Measurements from ENCODE around the gene CHSY3.

CHSY3 gene

GRCh38 chr5:130141659-130142320 lies 237.5 kb downstream of the CHSY3 start:
- Histone ChIP-seq H3K18ac (ENCODE audit: low read length) (no peak overlapping the region), H2BK15ac (ENCODE audit: low read length) (no peak overlapping the region), H3K36me3 (replicated peaks in 1 of 2; ENCODE audit: control insufficient read depth in 2 of 2, insufficient read depth in 2 of 2, low read length in 2 of 2) (no peaks in the 10 kb centered on the region), H2BK5ac (ENCODE audit: low read length) (no peak overlapping the region), H3K4me1 (ENCODE audit: control insufficient read depth in 2 of 2, insufficient read depth in 1 of 2, low read depth in 1 of 2, low read length in 2 of 2) (no peaks in the 10 kb centered on the region), H2AK5ac (ENCODE audit: low read depth, low read length) (no peak overlapping the region), H3K14ac (ENCODE audit: low read length) (no peak overlapping the region), H3K4me3 (ENCODE audit: low read length in 2 of 2) (no peak overlapping the region), H4K91ac (ENCODE audit: low read depth, low read length, poor library complexity) (no peak overlapping the region), H3K9me3 (replicated peaks in 1 of 2; ENCODE audit: control insufficient read depth in 2 of 2, insufficient read depth in 1 of 2, low read depth in 1 of 2, low read length in 2 of 2) (peaks cover 0 to 3% of the 10 kb centered on the region in 2 donors), H3K4me2 (ENCODE audit: insufficient read depth, low read length, poor library complexity, severe bottlenecking) (no peak overlapping the region), H4K8ac (ENCODE audit: low read depth, low read length) (no peak overlapping the region), H2BK12ac (ENCODE audit: low read length) (no peak overlapping the region), H3K23ac (ENCODE audit: low read depth, low read length, poor library complexity) (no peak overlapping the region), H3K79me1 (ENCODE audit: low read depth, low read length) (no peaks in the 10 kb centered on the region), H3K27ac (replicated peaks; ENCODE audit: low read length) (no peak overlapping the region), H2BK120ac (ENCODE audit: low read depth, low read length) (no peak overlapping the region), H2AFZ (ENCODE audit: low read length) (no peak overlapping the region), H3K9ac (ENCODE audit: low read depth, low read length, poor library complexity) (no peak overlapping the region), H3K4ac (ENCODE audit: low read length) (no peak overlapping the region), H3K27me3 (ENCODE audit: control insufficient read depth in 3 of 3, insufficient read depth in 3 of 3, low read depth in 1 of 3, low read length in 3 of 3) (no peaks in the 10 kb centered on the region)
- WGBS, 2 donors (ENCODE audit: extremely low coverage in 2 of 2, insufficient read length in 2 of 2, insufficient replicate concordance in 1 of 2) = no CpG with 5 or more reads among the region's 3 CpGs
- DNase-seq (ENCODE audit: low spot score) = no peak

GRCh38 chr5:130151239-130151638 lies 247.0 kb downstream of the CHSY3 start:
- Histone ChIP-seq H3K27me3 (ENCODE audit: control insufficient read depth in 3 of 3, insufficient read depth in 3 of 3, low read depth in 1 of 3, low read length in 3 of 3) (no peaks in the 10 kb centered on the region), H3K79me1 (ENCODE audit: low read depth, low read length) (no peaks in the 10 kb centered on the region), H3K4ac (ENCODE audit: low read length) (no peak overlapping the region), H3K4me3 (ENCODE audit: low read length in 2 of 2) (no peak overlapping the region), H3K9ac (ENCODE audit: low read depth, low read length, poor library complexity) (no peak overlapping the region), H2AK5ac (ENCODE audit: low read depth, low read length) (no peak overlapping the region), H3K4me2 (ENCODE audit: insufficient read depth, low read length, poor library complexity, severe bottlenecking) (no peak overlapping the region), H4K8ac (ENCODE audit: low read depth, low read length) (no peak overlapping the region), H3K14ac (ENCODE audit: low read length) (no peak overlapping the region), H2BK120ac (ENCODE audit: low read depth, low read length) (no peak overlapping the region), H2BK15ac (ENCODE audit: low read length) (no peak overlapping the region), H3K23ac (ENCODE audit: low read depth, low read length, poor library complexity) (no peak overlapping the region), H3K36me3 (replicated peaks in 1 of 2; ENCODE audit: control insufficient read depth in 2 of 2, insufficient read depth in 2 of 2, low read length in 2 of 2) (no peaks in the 10 kb centered on the region), H3K27ac (replicated peaks; ENCODE audit: low read length) (no peak overlapping the region), H2BK12ac (ENCODE audit: low read length) (no peak overlapping the region), H4K91ac (ENCODE audit: low read depth, low read length, poor library complexity) (no peak overlapping the region), H2BK5ac (ENCODE audit: low read length) (no peak overlapping the region), H3K18ac (ENCODE audit: low read length) (no peak overlapping the region), H3K4me1 (ENCODE audit: control insufficient read depth in 2 of 2, insufficient read depth in 1 of 2, low read depth in 1 of 2, low read length in 2 of 2) (no peaks in the 10 kb centered on the region), H3K9me3 (replicated peaks in 1 of 2; ENCODE audit: control insufficient read depth in 2 of 2, insufficient read depth in 1 of 2, low read depth in 1 of 2, low read length in 2 of 2) (no peaks in the 10 kb centered on the region), H2AFZ (ENCODE audit: low read length) (no peak overlapping the region)
- WGBS, 2 donors (ENCODE audit: extremely low coverage in 2 of 2, insufficient read length in 2 of 2, insufficient replicate concordance in 1 of 2) = no CpG with 5 or more reads among the region's 2 CpGs
- no peak for DNase-seq (ENCODE audit: low spot score)

DNA sequence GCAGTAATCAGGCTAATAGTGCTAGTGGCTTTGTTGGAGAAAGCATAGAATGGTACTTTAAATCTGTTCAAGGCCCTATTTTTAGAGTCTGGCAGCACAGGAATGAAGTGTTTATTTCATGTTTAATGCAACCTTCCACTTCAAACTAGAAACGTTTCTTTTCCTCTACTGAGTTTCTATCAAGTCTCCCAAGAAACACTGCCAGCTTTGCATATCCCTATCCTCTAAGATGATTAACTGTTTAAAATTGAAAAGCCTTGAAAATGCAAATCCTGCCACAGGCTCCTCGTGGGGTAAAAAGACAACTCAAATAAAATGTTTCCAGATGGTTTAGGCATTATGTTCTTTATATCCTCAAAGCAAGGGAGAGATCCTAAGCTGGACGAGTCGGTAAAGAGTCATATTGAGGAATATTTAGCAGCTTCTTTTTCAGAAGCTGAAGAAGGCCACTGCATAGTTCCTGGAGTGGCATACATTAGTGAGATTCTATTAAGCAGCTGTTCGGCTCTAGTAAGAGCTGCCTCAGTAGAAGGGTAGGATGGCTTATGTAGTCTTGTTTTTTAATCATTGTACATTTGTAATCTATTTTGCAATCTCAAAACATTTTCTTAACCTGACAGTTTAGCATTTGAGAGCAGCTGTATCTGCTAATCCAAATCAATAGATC lies 251.2 kb downstream of the CHSY3 start:
- Histone ChIP-seq H4K8ac (ENCODE audit: low read depth, low read length) (no peak overlapping the region), H3K27me3 (ENCODE audit: control insufficient read depth in 3 of 3, insufficient read depth in 3 of 3, low read depth in 1 of 3, low read length in 3 of 3) (no peaks in the 10 kb centered on the region), H3K23ac (ENCODE audit: low read depth, low read length, poor library complexity) (no peak overlapping the region), H3K36me3 (replicated peaks in 1 of 2; ENCODE audit: control insufficient read depth in 2 of 2, insufficient read depth in 2 of 2, low read length in 2 of 2) (no peaks in the 10 kb centered on the region), H2BK15ac (ENCODE audit: low read length) (no peak overlapping the region), H4K91ac (ENCODE audit: low read depth, low read length, poor library complexity) (no peak overlapping the region), H3K4me1 (ENCODE audit: control insufficient read depth in 2 of 2, insufficient read depth in 1 of 2, low read depth in 1 of 2, low read length in 2 of 2) (no peaks in the 10 kb centered on the region), H3K4me2 (ENCODE audit: insufficient read depth, low read length, poor library complexity, severe bottlenecking) (no peak overlapping the region), H3K4me3 (ENCODE audit: low read length in 2 of 2) (no peak overlapping the region), H3K4ac (ENCODE audit: low read length) (no peak overlapping the region), H3K14ac (ENCODE audit: low read length) (no peak overlapping the region), H2AFZ (ENCODE audit: low read length) (no peak overlapping the region), H3K27ac (replicated peaks; ENCODE audit: low read length) (no peak overlapping the region), H2BK12ac (ENCODE audit: low read length) (no peak overlapping the region), H3K9ac (ENCODE audit: low read depth, low read length, poor library complexity) (no peak overlapping the region), H3K79me1 (ENCODE audit: low read depth, low read length) (no peaks in the 10 kb centered on the region), H2BK120ac (ENCODE audit: low read depth, low read length) (no peak overlapping the region), H3K9me3 (replicated peaks in 1 of 2; ENCODE audit: control insufficient read depth in 2 of 2, insufficient read depth in 1 of 2, low read depth in 1 of 2, low read length in 2 of 2) (no peaks in the 10 kb centered on the region), H2AK5ac (ENCODE audit: low read depth, low read length) (no peak overlapping the region), H2BK5ac (ENCODE audit: low read length) (no peak overlapping the region), H3K18ac (ENCODE audit: low read length) (no peak overlapping the region)
- WGBS, 2 donors (ENCODE audit: extremely low coverage in 2 of 2, insufficient read length in 2 of 2, insufficient replicate concordance in 1 of 2) = no CpG with 5 or more reads among the region's 5 CpGs
- no peak for DNase-seq (ENCODE audit: low spot score)

- WGBS, 2 donors (ENCODE audit: extremely low coverage in 2 of 2, insufficient read length in 2 of 2, insufficient replicate concordance in 1 of 2) = no CpG with 5 or more reads among the region's 3 CpGs
- Histone ChIP-seq H3K18ac (ENCODE audit: low read length) (no peak overlapping the region), H2BK15ac (ENCODE audit: low read length) (no peak overlapping the region), H3K4me2 (ENCODE audit: insufficient read depth, low read length, poor library complexity, severe bottlenecking) (no peak overlapping the region), H3K27me3 (ENCODE audit: control insufficient read depth in 3 of 3, insufficient read depth in 3 of 3, low read depth in 1 of 3, low read length in 3 of 3) (no peaks in the 10 kb centered on the region), H3K4ac (ENCODE audit: low read length) (no peak overlapping the region), H3K36me3 (replicated peaks in 1 of 2; ENCODE audit: control insufficient read depth in 2 of 2, insufficient read depth in 2 of 2, low read length in 2 of 2) (no peaks in the 10 kb centered on the region), H2AK5ac (ENCODE audit: low read depth, low read length) (no peak overlapping the region), H3K4me3 (ENCODE audit: low read length in 2 of 2) (no peak overlapping the region), H2AFZ (ENCODE audit: low read length) (no peak overlapping the region), H2BK5ac (ENCODE audit: low read length) (no peak overlapping the region), H3K79me1 (ENCODE audit: low read depth, low read length) (no peaks in the 10 kb centered on the region), H3K4me1 (ENCODE audit: control insufficient read depth in 2 of 2, insufficient read depth in 1 of 2, low read depth in 1 of 2, low read length in 2 of 2) (no peaks in the 10 kb centered on the region), H2BK12ac (ENCODE audit: low read length) (no peak overlapping the region), H4K91ac (ENCODE audit: low read depth, low read length, poor library complexity) (no peak overlapping the region), H3K27ac (replicated peaks; ENCODE audit: low read length) (no peak overlapping the region), H3K23ac (ENCODE audit: low read depth, low read length, poor library complexity) (no peak overlapping the region), H2BK120ac (ENCODE audit: low read depth, low read length) (no peak overlapping the region), H3K9me3 (replicated peaks in 1 of 2; ENCODE audit: control insufficient read depth in 2 of 2, insufficient read depth in 1 of 2, low read depth in 1 of 2, low read length in 2 of 2) (no peaks in the 10 kb centered on the region), H3K9ac (ENCODE audit: low read depth, low read length, poor library complexity) (no peak overlapping the region), H4K8ac (ENCODE audit: low read depth, low read length) (no peak overlapping the region), H3K14ac (ENCODE audit: low read length) (no peak overlapping the region)
- no peak for DNase-seq (ENCODE audit: low spot score)
These were observed 253.8 kb downstream of the CHSY3 start for GRCh38 chr5:130158036-130158435.

Data from neuronal stem cell (in vitro differentiated cells).